ENCODE data around the gene ADAMTS14.

DNA sequence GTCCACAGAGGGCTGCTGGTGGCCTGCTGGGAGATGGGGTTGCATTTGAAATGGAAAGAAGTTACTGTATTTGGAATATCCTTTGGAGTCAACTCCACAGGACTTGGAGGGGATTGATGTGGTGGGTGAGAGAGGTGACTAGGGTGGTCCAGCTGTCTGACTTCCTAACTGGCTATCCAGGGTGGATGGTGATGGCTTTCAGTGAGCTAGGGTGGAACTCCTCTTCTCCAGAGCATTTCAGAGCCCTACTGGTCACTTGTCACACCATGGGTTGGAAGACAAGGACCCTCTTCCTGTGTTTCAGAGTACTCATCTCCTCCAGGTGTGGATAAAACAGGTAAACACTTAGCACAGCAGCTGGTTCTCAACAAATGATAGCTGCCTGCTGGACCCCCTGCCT lies 3.3 kb upstream of the ADAMTS14 start:
- TF ChIP-seq, protein P1, sequence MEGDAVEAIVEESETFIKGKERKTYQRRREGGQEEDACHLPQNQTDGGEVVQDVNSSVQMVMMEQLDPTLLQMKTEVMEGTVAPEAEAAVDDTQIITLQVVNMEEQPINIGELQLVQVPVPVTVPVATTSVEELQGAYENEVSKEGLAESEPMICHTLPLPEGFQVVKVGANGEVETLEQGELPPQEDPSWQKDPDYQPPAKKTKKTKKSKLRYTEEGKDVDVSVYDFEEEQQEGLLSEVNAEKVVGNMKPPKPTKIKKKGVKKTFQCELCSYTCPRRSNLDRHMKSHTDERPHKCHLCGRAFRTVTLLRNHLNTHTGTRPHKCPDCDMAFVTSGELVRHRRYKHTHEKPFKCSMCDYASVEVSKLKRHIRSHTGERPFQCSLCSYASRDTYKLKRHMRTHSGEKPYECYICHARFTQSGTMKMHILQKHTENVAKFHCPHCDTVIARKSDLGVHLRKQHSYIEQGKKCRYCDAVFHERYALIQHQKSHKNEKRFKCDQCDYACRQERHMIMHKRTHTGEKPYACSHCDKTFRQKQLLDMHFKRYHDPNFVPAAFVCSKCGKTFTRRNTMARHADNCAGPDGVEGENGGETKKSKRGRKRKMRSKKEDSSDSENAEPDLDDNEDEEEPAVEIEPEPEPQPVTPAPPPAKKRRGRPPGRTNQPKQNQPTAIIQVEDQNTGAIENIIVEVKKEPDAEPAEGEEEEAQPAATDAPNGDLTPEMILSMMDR (conservative IDR thresholded peaks at IDR 0.05): no peak
- TF ChIP-seq EZH2 (IDR thresholded peaks at IDR 0.05; ENCODE audit: low read depth): no peak
